OCI-LY1 (cell line): Measurements from ENCODE around the gene RAB6A.
"Not testable (repeated sequence)": the region's sequence is repeated elsewhere in the genome, so short reads cannot be mapped to it uniquely, and the experiment has no call there.

Source experiments
- H2AFZ ChIP-seq: fragments of 200-600 bp; sonication (generic), shearing (Covaris generic); 2 replicates; pipeline ENCODE4 v1.6.0; 2014; ENCODE audit warnings: antibody characterized with exemption, mild to moderate bottlenecking, low read length
- H3F3A ChIP-seq: fragments of 200-600 bp; sonication (generic), shearing (Covaris generic); 2 replicates; pipeline ENCODE4 v1.6.0; 2014; ENCODE audit warnings: mild to moderate bottlenecking, antibody characterized with exemption, low read length, moderate library complexity; ENCODE audit not compliant: insufficient read depth
- H3K27ac ChIP-seq: fragments of 200-600 bp; sonication (generic); 2 replicates; pipeline ENCODE4 v1.5.1; 2014; ENCODE audit warnings: low read length, mixed run types, mild to moderate bottlenecking, low read depth; ENCODE audit not compliant: poor library complexity, severe bottlenecking
- H3K27me3 ChIP-seq: fragments of 200-600 bp; sonication (generic); 2 replicates; pipeline ENCODE4 v1.6.0; 2014; ENCODE audit warnings: antibody characterized with exemption, mild to moderate bottlenecking, low read length, moderate library complexity; ENCODE audit not compliant: insufficient read depth
- H3K36me3 ChIP-seq: fragments of 200-600 bp; sonication (generic); 2 replicates; pipeline ENCODE4 v1.6.1; 2014; ENCODE audit warnings: mild to moderate bottlenecking, antibody characterized with exemption, low read length, moderate library complexity, mixed read lengths; ENCODE audit not compliant: insufficient read depth
- H3K4me1 ChIP-seq: fragments of 200-600 bp; sonication (generic); 2 replicates; pipeline ENCODE4 v1.5.1; 2014; ENCODE audit warnings: mild to moderate bottlenecking, low read length, moderate library complexity; ENCODE audit not compliant: insufficient read depth, severe bottlenecking
- H3K4me2 ChIP-seq: fragments of 200-600 bp; sonication (generic), shearing (Covaris generic); 2 replicates; pipeline ENCODE4 v1.6.1; 2014; ENCODE audit warnings: low read length
- H3K4me3 ChIP-seq: fragments of 200-600 bp; sonication (generic); 2 replicates; pipeline ENCODE4 v1.5.1; 2014; ENCODE audit warnings: low read length, low read depth, mild to moderate bottlenecking, mixed read lengths; ENCODE audit not compliant: poor library complexity, severe bottlenecking
- H3K79me2 ChIP-seq: fragments of 200-600 bp; shearing (Covaris generic); 2 replicates; pipeline ENCODE4 v1.6.1; 2016; ENCODE audit warnings: mixed run types, low read length, mixed read lengths; ENCODE audit not compliant: insufficient read depth
- H3K9ac ChIP-seq: fragments of 200-600 bp; sonication (generic), shearing (Covaris generic); 2 replicates; pipeline ENCODE4 v1.6.1; 2014; ENCODE audit warnings: mild to moderate bottlenecking, low read length, mixed read lengths
- H3K9me2 ChIP-seq: fragments of 200-600 bp; sonication (generic), shearing (Covaris generic); 2 replicates; pipeline ENCODE4 v1.6.1; 2014; ENCODE audit warnings: low read depth, mild to moderate bottlenecking, low read length, mixed read lengths
- H3K9me3 ChIP-seq: fragments of 200-600 bp; shearing (Covaris generic); 2 replicates; pipeline ENCODE4 v1.6.1; 2014; ENCODE audit warnings: low read length, mixed read lengths
- H4K20me1 ChIP-seq: fragments of 200-600 bp; sonication (generic), shearing (Covaris generic); 2 replicates; pipeline ENCODE4 v1.6.0; 2016; ENCODE audit warnings: mild to moderate bottlenecking, low read length; ENCODE audit not compliant: insufficient read depth
- CTCF ChIP-seq: fragments of 200-600 bp; sonication (generic), shearing (Covaris generic); IDR thresholded peaks from 2 replicates; pipeline ENCODE4 v1.5.1; 2017; ENCODE audit warnings: mild to moderate bottlenecking, antibody characterized with exemption, low read length, moderate library complexity, mixed read lengths
- EZH2 ChIP-seq: fragments of 200-600 bp; sonication (generic), shearing (Covaris generic); IDR thresholded peaks from 2 replicates; pipeline ENCODE4 v1.8.0; 2017; ENCODE audit warnings: borderline replicate concordance, mixed run types, mild to moderate bottlenecking, antibody characterized with exemption, low read length, moderate library complexity, mixed read lengths

The RAB6A gene

DNA sequence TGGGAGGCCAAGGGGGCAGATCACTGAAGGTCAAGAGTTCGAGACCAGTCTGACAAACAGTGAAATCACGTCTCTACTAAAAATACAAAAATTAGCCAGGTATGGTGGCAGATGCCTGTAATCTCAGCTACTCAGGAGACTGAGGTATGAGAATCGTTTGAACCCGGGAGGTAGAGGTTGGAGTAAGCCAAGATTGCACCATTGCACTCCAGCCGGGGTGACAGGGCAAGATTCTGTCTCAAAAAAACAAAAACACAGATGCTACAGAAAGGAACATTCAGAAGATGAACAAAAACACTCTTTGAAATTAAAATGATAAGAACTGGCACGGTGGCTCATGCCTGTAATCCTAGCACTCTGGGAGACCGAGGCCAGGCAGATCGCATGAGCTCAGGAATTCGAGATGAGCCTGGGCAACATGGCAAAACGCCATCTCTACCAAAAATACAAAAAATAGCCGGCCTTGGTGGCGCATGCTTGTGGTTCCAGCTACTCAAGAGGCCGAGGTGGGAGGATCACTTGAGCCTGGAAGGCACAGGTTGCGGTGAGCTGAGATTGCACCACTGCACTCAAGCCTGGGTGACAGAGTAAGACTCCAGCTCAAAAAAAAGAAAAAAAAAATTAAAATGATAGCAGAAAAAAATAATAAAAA lies 8.5 kb downstream of the RAB6A start:
- Histone ChIP-seq H3K36me3 (no peaks in the 10 kb centered on the region), H3K4me2 (no peak overlapping the region), H3K79me2 (peaks cover 61% of the 10 kb centered on the region), H3K4me1 (peaks cover 9% of the 10 kb centered on the region), H3K9me3 (no peaks in the 10 kb centered on the region), H3K27me3 (no peaks in the 10 kb centered on the region), H3K9me2 (no peaks in the 10 kb centered on the region), H3K4me3 (no peak overlapping the region), H2AFZ (no peak overlapping the region), H3K9ac (no peak overlapping the region), H3F3A (no peaks in the 10 kb centered on the region), H4K20me1 (no peaks in the 10 kb centered on the region), H3K27ac (no peak overlapping the region)
- TF ChIP-seq CTCF (no peak), EZH2 (no peak)

- H3K9ac ChIP-seq, H3K4me3 ChIP-seq, H3K4me2 ChIP-seq, H3K9me2 ChIP-seq, H3K9me3 ChIP-seq, H3F3A ChIP-seq, H3K27ac ChIP-seq, H2AFZ ChIP-seq, H3K27me3 ChIP-seq, H3K36me3 ChIP-seq, H4K20me1 ChIP-seq: not testable (repeated sequence)
- Histone ChIP-seq H3K4me1 (peaks cover 15% of the 10 kb centered on the region), H3K79me2 (peaks cover 70% of the 10 kb centered on the region)
Measured at GRCh38 chr11:73750862-73751261, 10.0 kb downstream of the RAB6A start.

GRCh38 chr11:73750228-73750627 lies 10.6 kb downstream of the RAB6A start:
- Histone ChIP-seq H3F3A (no peaks in the 10 kb centered on the region), H3K4me2 (no peak overlapping the region), H3K4me1 (peaks cover 20% of the 10 kb centered on the region), H3K27me3 (no peaks in the 10 kb centered on the region), H3K9me2 (no peaks in the 10 kb centered on the region), H3K4me3 (no peak overlapping the region), H4K20me1 (no peaks in the 10 kb centered on the region), H3K79me2 (peaks cover 74% of the 10 kb centered on the region), H3K27ac (no peak overlapping the region), H3K9me3 (no peaks in the 10 kb centered on the region), H3K9ac (no peak overlapping the region), H2AFZ (no peak overlapping the region), H3K36me3 (no peaks in the 10 kb centered on the region)
- TF ChIP-seq EZH2 = no peak
- no peak for TF ChIP-seq CTCF

DNA sequence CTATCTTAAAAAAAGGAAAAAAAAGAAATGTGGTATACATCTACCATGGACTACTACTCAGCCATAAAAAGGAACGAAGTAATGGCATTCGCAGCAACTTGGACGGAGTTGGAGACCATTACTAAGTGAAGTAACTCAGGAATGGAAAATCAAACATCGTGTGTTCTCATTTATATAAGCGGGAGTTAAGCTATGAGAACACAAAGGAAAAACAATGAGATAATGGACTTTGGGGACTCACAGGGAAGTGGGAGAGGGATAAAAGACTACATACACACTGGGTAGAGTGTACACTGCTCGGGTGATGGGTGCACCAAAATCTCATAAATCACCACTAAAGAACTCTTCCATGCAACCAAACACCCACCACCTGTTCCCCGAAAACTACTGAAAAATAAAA lies 11.8 kb downstream of the RAB6A start:
- H3K4me2 ChIP-seq = no peak overlapping the region
- no peak for TF ChIP-seq EZH2
- TF ChIP-seq CTCF = no peak
- H3K36me3 ChIP-seq = no peaks in the 10 kb centered on the region
- H3K4me1 ChIP-seq = peaks cover 20% of the 10 kb centered on the region
- H3K4me3 ChIP-seq = no peak overlapping the region
- H3K79me2 ChIP-seq = peaks cover 76% of the 10 kb centered on the region
- no peaks in the 10 kb centered on the region for H3K9me2 ChIP-seq
- H3K27ac ChIP-seq = no peak overlapping the region
- no peaks in the 10 kb centered on the region for H3K9me3 ChIP-seq
- H3K9ac ChIP-seq = no peak overlapping the region
- no peaks in the 10 kb centered on the region for H3F3A ChIP-seq
- H3K27me3 ChIP-seq = no peaks in the 10 kb centered on the region
- H4K20me1 ChIP-seq = no peaks in the 10 kb centered on the region
- no peak overlapping the region for H2AFZ ChIP-seq
